HG02884 (cell line): ENCODE results near the gene FAM83G.
"Not testable (repeated sequence)": the region's sequence is repeated elsewhere in the genome, so short reads cannot be mapped to it uniquely, and the experiment has no call there.

Experiments used
- ATAC-seq: cut with Tn5 transposase; IDR thresholded peaks from one replicate; pipeline ENCODE4 v1.9.1; 2021; ENCODE audit warnings: mild to moderate bottlenecking, moderate library complexity; ENCODE audit not compliant: unreplicated experiment

FAM83G gene

DNA sequence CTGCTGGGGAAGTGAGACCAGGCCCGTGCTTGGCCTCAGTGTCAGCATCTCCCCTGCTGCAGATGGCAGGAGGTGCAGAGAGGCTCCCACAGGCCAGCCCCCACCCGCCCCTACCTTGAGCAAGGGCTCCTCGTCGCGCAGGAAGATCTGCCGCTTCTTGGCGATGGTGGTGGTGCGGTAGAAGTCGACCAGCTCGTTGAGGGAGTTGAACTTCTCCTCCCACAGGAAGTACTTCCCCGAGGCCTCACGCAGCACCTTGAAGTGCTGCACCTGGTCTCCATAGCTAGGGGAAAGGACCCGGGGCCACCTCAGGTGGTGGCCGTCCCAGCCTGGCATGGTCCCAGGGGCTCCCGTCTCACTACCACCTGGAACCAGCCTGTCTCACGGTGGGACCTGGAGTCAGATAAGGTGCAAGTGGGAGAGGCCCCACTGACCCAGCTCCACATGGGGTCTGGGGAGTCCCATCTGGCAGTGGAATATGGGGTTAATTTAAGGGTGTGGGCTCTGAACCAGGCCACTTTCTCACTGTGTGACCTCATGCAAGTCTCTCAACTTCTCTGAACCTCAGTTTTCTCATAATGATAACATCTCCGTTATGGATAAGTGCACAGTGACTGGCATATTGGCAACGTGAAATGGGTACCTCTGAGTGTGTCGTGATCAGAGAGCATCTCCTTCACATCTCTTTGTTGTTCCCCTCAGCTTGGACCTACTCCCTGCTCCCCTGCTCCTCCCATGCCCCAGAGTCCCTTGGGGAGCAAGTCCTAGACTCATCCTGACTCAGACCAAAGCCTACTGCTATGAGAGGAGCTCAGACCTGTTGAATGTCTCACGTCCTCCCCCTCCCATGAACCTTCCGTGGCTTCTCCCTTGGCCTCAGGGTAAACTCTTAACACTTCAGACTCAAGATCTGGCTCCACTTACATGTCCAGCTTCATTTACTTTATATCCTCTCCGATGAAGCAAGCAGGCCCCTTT, 19.8 kb upstream of the FAM83G start:
- no peak for ATAC-seq

DNA sequence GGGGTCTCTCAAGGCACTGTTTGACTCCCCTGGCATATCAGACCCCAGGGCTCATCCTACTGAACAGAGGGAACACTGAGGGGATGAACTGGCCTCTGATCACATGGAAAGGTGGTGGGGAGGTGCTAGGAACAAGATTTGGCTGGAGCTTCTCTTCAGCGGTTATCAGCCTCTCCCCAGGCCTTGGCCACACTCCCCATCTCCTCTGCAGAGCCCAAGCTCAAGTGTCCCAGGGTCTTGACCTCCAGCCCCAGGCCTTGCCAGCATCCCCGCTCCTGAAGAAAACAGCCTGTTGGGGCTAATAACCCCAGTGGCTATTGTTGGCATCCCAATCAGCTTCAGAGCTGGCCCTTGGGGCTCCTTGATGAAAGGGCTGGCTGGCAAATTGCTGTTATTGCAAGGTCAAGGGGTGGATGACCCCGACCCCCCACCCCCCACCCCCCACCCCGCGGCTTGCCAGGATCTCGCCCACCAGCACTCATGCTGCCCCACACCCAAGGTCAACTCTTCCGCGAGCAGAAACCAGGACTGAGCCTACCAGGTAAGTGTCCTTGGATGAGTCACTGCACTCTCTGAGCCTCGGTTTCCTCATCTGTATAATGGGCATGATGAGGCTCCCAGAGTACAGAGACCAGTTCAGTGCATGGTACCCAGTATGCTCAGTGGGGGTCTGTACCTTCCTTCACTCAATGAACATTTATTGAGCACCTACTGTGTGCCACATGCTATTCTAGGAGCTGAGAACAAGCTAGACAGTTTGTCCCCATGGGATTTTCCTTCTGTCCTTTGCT, 18.8 kb upstream of the FAM83G start:
- ATAC-seq = no peak

DNA sequence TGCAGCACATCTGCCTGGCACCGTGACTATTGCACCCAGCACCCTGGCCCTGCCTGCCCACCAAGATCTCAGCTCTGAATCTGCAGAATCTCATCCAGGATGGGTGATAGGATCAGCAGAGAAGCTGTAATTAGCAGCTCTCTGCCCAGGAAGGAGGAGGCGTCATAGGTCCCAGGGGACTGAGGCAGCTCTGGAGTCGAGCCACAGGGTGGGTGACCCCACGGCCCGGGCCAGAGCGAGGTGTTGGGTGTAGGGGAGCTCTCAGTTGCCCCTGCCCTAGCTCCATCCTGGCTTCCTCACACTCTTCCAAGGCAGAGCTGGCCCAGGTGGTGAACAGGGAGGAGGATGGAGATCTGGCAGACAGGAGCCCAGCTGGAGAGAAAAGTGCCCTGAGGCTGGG, 18.2 kb upstream of the FAM83G start:
- no peak for ATAC-seq

DNA sequence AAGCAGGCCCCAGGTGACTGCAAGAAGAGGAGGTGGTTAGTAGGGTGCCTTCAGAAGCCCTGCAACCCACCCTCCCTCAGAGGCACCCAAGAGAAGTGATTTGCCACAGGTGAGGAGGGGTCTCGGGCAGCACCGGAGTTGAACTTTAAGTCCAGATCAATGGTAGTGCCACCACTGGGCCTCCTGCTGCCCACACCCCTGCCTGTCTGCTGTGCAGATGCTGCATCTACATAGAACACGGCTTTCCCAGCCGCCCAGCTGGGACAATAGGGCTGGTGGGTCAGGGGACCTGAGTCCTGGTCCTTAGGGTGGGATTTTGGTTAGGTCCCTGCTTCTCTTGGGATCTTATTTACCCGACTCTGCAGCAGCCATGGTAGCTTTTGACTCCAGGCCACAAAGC, 17.6 kb upstream of the FAM83G start:
- ATAC-seq = no peak

DNA sequence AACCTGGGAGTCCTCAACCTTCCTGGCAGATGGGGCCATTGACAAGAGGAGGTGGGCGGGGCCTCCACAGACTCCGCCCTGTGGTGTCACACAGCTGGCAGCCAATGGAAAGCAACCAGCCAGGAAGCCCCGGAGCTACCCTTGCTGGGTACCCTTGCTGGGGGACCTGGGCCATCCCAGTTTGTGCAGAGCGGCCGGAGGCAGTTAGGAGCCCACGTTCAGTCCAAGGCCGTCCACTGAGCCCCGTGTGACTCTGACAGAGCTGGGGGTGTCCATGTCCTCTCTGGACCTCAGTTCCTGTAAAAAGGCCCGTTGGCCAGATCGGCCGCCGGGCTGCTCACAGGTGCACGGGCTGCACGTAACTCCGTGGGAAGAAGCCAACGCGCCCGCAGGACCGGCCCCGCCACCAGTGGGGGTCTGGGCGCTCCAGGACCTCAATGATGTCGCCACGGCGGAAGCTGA, 17.1 kb upstream of the FAM83G start:
- no peak for ATAC-seq

DNA sequence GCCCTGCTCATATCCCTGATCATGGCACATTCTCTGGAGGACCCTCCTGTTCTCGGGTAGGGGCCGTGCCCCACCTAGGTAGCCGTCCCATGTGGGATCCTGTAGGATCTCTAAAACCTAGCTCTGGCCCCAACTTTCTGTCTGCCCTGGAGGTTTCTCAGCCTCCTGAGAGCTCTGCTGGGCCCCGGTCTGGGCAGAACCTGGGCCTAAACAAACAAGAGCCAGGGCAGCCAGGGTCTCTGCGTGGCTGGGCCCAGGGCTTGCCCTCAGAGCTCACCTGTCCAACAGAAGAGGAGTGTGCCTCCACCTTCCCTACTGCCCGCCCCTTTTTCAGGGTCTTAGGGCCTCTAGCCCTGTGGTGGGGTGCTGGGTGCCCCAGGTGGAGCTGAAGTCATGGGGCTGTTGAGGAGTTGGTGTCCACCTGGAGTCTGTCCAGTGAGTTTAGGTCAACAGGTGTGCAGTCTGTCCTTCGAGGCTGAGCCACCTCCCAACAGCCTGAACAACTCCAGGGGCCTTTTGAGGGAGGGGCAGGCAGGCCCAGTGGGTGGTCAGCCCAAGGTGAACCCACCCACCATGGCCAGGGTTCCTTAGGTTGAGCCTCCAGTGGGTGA, 16.6 kb upstream of the FAM83G start:
- ATAC-seq = not testable (repeated sequence)

DNA sequence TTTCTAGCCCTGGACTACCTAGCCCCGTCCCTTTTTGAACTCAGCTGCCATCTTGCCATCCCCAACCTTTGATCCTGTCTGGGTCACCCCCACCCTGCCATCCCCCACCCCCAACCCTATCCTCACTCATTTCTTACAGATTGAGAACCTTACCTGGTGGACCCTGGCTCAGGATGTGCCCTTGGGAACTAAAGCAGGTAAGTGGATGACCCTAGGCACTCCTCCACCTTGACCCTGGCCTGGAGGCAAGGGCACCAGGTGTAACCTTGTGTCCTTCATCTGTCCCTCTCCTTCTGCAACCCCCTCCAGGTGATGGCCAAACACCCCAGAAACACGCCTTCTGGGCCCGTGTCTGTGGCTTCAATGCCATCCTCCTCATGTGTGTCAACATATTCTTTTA, 15.5 kb upstream of the FAM83G start:
- ATAC-seq = no peak

DNA sequence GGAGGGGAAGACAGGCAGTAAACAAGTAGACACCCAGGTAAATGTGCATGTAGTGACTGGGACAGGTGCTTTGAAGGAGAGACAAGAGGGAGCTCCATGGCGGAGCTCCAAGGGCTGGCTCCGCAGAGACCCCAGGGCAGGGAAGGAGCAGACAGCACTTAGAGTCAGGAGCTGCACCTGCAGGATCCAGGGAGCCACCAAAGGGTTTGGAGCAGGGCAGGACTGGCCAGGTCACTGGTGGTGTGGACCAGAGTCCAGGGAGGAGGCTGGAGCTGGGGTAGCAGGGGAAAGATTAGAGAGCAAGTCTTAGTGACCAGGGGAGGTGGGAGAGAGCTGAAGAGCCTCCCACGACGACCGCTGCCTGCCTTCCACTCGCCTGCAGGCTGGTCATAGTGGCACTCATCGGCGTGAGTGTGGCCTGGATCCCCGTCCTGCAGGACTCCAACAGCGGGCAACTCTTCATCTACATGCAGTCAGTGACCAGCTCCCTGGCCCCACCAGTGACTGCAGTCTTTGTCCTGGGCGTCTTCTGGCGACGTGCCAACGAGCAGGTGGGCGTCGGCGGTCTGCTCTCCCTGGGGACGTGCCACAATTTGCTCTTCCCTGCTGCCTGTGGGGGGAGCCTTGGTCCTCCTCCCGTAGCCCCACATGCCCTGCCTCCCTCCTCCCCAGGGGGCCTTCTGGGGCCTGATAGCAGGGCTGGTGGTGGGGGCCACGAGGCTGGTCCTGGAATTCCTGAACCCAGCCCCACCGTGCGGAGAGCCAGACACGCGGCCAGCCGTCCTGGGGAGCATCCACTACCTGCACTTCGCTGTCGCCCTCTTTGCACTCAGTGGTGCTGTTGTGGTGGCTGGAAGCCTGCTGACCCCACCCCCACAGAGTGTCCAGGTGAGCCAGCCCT, 14.7 kb upstream of the FAM83G start:
- no peak for ATAC-seq

DNA sequence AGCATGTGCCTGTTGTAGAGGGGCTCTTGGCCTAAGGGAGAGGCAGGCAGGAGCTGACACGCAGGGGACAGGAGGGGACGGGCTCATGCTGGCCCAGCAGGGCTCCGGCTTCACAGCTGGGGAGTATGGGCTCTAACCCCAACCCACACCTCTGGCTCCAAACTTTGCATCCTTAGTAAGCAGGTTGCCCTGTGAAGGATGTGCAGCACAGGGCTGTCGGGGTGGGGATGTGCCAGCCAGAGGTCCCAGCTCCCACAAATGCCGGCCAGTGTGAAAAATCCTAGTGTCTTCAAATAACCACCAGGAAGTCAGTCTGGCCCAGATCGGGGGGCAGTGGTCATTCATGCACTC, 14.0 kb upstream of the FAM83G start:
- ATAC-seq = no peak

DNA sequence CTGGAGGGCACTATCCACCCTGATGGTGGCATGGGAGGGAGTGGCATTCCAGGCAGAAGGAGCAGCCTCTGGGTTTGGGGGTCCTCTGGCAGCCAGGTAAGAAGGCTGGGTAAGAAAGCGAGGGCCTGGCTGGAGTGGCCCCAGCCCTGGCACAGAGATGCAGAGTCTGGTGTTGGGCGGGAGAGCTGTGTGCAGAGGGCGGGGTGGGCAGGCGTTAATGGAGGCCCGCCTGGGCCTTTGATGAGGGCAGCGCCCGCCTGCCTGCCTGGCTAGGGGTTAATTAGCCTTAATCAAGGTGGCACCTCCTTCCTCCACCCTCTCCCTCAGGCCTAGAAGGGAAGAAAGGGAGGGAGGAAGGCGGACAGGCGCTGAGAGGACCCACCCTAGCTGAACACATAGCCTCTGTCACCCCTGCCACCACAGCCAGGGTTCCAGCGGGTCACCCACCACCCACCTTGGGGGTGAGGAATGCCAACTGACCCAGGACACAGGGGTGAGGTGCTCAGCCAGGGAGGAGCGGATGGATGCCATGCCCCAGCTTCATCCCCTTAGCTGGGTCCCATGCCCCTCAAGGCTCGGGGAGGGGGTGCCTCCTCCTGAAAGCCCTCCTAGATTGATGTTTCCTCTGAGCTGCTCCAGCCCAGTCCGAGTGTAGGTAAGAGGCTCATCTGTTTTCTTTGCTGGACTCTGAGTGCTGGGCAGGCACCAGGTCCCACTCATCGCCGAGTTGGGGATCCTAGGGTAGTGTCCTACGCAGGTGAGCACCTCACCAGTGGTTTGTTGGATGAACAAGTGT, 13.4 kb upstream of the FAM83G start:
- ATAC-seq = no peak

DNA sequence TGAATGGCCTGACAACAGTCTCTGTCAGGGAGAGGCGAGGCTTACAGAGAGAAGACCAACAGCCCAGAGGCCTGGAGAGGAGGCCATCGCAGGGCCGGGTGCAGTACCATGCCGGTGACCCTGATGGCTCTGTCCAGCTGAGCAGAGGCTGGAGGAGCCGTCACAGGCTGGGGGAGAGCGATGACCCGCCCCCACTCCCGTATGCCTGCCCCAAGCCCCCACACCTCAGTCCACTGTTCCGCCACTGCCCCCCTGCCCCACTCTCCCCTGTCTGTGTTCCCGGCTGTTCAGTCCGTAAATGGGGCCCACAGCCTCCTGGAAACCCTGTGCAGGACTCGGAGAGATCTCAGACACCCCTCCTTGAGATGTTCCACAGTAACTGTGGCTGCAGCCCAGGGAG, 12.8 kb upstream of the FAM83G start:
- no peak for ATAC-seq

DNA sequence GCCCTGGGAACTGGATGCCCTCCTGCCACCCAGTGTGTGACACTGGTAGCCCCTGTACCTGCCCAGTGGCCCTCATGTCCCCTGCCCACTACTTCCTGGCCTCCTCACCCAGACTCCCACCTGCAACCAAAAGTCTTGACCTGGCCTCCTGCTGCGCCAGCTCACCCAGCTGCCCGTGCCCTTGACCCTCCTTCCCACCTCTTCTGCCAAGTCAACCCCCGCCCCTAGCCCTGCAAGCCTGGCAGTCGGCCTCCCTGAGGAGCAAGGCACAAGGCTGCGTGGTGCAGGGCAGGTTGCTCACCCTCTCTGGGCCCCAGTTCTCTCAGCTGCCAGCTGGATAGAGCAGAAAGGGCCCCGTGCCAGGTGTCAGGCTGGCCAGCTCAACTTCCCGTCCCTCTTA, 12.3 kb upstream of the FAM83G start:
- ATAC-seq = no peak

DNA sequence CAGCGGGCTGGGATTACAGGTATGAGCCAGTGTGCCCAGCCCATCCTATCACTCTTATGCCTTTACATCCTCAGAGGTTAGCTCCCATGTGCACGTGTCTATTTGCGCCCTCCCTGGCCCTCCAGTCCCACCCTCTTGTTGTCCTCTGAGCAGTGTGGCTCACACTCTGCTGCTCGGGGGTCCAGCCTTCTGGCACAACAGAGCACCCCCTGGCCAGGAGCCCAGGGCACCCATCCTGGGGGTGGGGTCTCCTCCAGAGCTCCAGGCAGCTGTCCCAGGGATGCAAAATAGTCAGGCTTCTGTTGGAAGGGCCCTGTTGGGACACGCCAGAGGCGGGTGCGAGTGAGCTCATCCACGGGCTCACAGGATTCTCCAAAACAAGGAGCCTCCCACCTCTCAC, 11.7 kb upstream of the FAM83G start:
- ATAC-seq = no peak

DNA sequence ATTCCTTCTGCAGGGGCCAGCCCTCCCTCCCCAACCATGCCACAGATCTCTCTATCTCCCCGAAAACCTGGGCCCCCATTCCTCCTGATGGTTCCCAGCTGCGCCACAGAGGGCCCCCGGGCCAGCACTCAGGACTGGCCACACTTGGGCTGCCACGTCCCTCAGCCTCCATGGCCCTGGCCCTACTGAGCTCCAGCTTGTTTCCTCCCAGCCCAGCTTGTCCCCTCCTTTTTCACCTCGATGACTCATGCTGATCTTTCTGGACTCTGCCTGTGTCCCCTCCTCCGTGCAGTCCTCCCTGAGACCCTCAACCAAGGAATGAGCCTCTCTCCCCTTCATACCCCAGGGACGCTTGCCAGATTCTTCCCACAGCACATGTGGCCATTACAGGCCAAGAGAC, 10.9 kb upstream of the FAM83G start:
- ATAC-seq = no peak

DNA sequence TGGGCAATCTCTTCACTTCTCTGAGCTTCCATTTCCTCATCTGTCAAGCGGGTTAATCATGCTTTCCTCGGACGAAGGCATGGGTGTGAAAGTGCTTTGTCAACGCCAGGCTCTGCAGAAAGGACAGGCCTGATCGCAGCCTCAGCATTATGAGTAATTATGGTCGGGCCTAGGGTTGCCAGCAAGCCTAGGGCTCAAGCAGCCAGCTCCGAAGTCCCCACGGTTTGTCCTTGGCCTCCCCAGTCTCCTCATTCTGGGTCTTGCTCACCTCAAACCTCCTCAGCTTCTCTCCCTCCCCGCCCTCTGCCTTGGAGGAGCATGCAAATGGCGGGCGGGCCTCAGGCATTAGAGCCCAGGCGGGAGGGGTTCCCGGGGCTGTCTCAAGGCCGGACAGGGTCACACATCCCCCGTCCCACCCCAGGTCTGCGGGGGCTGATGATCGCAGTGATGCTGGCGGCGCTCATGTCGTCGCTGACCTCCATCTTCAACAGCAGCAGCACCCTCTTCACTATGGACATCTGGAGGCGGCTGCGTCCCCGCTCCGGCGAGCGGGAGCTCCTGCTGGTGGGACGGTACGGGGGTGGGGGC, 10.2 kb upstream of the FAM83G start:
- no peak for ATAC-seq

DNA sequence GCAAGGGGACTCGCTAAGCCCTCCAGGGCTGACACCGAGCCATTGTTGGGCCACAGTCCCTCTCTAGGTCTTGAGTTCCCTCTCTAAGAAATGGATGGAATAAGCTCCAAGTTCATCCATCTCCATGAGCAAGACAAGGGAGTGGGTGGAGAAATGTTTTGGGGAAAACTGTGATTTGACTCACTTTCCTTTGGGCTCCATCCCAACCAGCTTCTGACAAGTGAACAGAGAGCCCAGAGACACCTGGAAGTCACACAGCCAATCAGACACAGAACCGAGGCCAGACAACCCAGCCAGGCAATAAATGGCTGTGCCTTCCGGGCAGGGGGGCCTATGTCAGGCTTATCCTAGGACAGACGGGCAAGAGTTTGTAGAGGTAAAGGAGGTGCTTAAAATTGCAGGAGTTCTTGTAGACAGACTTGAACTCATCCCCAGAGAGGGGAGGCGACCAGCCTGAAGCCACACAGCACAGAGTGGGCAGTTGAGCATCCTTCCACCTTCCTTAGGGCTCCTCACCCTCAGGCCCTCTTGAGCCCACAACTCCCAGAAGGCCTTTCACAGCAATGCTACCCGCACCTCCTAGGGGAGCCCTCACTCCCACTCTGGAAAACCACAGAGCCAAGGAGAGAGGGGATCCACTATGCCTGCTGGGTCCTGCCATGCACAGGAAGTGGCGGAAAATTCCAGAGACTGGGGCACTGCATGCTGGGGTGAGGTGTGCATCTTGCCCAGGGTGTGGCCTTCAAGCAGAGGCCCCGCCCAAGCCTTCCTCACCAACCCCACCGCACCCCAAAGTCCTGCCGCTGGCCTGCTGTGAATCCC, 9.5 kb upstream of the FAM83G start:
- ATAC-seq = no peak

DNA sequence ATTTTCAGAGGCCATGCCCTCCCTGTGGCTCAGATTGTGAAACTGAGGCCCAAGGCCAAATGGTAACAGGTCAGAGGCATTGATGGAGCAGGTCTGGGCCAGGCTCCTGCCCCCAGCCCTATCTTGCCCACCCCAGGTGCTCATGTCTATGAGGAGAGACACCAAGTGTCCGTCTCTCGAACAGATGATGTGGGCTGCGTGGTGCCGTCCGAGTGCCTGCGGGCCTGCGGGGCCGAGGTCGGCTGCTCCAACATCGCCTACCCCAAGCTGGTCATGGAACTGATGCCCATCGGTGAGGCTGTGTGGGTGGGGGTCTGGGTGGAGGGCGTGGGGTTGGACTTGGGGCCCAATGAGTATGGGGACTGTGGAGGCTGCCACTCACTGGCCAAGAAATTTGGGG, 8.7 kb upstream of the FAM83G start:
- ATAC-seq = no peak
